Activated B cell treated with CpG ODN at 0.5 μM for 24 hours (primary cell): ENCODE results near the gene ST6GALNAC3. TPM values are rescaled to one million over a fixed set of nuclear protein-coding genes. Genes with fewer than 3 reads are reported as not detected.

ENCODE experiments used
- ATAC-seq: fragments of 200-7000 bp; cut with Tn5 transposase; one replicate; pipeline ENCODE4 v1.10.0; 2021; ENCODE audit warnings: low read depth, mild to moderate bottlenecking, moderate library complexity
- CTCF ChIA-PET: fragments of 350-600 bp; sonication (Branson Sonifier 250); formaldehyde crosslinking; loops from one replicate; lab custom pipeline; 2021; ENCODE audit warnings: antibody characterized with exemption; lab: Charles Lee
- POLR2A ChIA-PET: fragments of 350-600 bp; sonication (Branson Sonifier 250); formaldehyde crosslinking; loops from one replicate; lab custom pipeline; 2021; ENCODE audit warnings: antibody characterized with exemption; lab: Charles Lee
- DNase-seq: peaks from one replicate; pipeline ENCODE4 v3.0.0; 2022
- H3K27ac Mint-ChIP-seq: one replicate; pipeline ENCODE4 v1.8.0; 2020; ENCODE audit warnings: mixed read lengths
- H3K27me3 Mint-ChIP-seq: one replicate; pipeline ENCODE4 v1.8.0; 2021; ENCODE audit warnings: mixed read lengths
- H3K36me3 Mint-ChIP-seq: one replicate; pipeline ENCODE4 v1.8.0; 2021; ENCODE audit warnings: low read depth, mixed read lengths
- H3K4me1 Mint-ChIP-seq: one replicate; pipeline ENCODE4 v1.8.0; 2021; ENCODE audit warnings: mixed read lengths
- H3K4me3 Mint-ChIP-seq: one replicate; pipeline ENCODE4 v1.8.0; 2020; ENCODE audit warnings: mild to moderate bottlenecking, mixed read lengths
- H3K9me3 Mint-ChIP-seq: one replicate; pipeline ENCODE4 v1.8.0; 2020; ENCODE audit warnings: mixed read lengths
- intact Hi-C: fragments of 100-400 bp; cut with micrococcal nuclease; formaldehyde crosslinking; loops from one replicate; pipeline ENCODE4 v1.15.1; 2024
- total RNA-seq: library from RNA; stranded (reverse); gene quantifications from 2 replicates; pipeline ENCODE4 v1.2.3, GENCODE V29; 2022
- TF ChIP-seq, protein P1 (sequence below): fragments of 200-600 bp; IDR thresholded peaks from one replicate; pipeline ENCODE4 v1.8.0; 2022; ENCODE audit warnings: antibody characterized with exemption, mild to moderate bottlenecking

Gene ST6GALNAC3
- total RNA-seq, 1 donor from 2014 or later, result 12.6 TPM

DNA sequence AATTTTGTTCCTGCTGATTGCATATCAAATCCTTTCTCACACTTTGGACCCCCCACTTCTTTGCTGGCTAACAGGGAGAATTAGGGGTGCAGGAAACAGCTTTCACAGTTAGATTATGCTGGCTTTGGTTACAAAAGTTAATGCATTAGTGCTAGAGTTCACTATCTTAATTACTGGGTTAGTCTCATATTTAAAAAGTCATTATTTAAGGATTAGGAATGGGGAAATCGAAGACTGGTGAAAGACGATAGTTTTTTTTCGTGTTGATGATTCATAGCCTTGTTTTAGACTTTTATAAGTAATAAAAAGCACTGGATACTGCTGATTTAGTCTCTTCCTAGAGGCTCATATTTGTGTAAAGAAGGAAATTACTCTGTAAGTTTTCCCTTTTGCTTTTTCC, 11.6 kb downstream of the ST6GALNAC3 start:
- peaks cover 19% of the 10 kb centered on the region for H3K4me1 Mint-ChIP-seq
- TF ChIP-seq, protein P1, sequence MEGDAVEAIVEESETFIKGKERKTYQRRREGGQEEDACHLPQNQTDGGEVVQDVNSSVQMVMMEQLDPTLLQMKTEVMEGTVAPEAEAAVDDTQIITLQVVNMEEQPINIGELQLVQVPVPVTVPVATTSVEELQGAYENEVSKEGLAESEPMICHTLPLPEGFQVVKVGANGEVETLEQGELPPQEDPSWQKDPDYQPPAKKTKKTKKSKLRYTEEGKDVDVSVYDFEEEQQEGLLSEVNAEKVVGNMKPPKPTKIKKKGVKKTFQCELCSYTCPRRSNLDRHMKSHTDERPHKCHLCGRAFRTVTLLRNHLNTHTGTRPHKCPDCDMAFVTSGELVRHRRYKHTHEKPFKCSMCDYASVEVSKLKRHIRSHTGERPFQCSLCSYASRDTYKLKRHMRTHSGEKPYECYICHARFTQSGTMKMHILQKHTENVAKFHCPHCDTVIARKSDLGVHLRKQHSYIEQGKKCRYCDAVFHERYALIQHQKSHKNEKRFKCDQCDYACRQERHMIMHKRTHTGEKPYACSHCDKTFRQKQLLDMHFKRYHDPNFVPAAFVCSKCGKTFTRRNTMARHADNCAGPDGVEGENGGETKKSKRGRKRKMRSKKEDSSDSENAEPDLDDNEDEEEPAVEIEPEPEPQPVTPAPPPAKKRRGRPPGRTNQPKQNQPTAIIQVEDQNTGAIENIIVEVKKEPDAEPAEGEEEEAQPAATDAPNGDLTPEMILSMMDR, result no peak
- H3K4me3 Mint-ChIP-seq, result no peak overlapping the region
- CTCF ChIA-PET, result no interaction called here
- DNase-seq (no peak), ATAC-seq (no peak)
- POLR2A ChIA-PET, result no interaction called here
- H3K27me3 Mint-ChIP-seq, result no peaks in the 10 kb centered on the region
- H3K27ac Mint-ChIP-seq, result no peak overlapping the region
- H3K9me3 Mint-ChIP-seq, result no peaks in the 10 kb centered on the region
- no peaks in the 10 kb centered on the region for H3K36me3 Mint-ChIP-seq
- intact Hi-C loops, result no loop called here

DNA sequence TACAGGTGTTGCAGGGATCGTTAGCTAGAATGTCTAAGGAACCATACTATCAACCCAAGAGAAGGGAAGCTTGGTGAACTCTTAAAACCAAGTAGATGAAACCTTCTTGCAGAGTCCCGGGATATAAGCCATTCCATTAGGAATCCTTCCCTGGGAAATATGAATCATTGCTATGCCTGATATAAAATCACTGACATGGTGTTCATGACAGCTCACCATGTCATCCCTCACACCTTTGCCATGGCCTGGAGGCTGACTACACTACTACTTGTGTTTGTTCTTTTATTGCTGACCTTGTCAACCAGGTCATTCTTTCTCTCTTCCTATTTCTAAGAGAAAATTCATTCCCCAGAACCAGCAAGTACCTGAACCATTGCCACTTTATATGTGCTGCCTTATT, 12.1 kb downstream of the ST6GALNAC3 start:
- H3K9me3 Mint-ChIP-seq, result no peaks in the 10 kb centered on the region
- H3K27me3 Mint-ChIP-seq, result no peaks in the 10 kb centered on the region
- intact Hi-C loops, result no loop called here
- TF ChIP-seq, protein P1, result no peak
- ChIA-PET CTCF (no interaction called here), POLR2A (no interaction called here)
- no peaks in the 10 kb centered on the region for H3K36me3 Mint-ChIP-seq
- H3K4me1 Mint-ChIP-seq, result peaks cover 19% of the 10 kb centered on the region
- DNase-seq (no peak), ATAC-seq (no peak)
- no peak overlapping the region for H3K27ac Mint-ChIP-seq
- H3K4me3 Mint-ChIP-seq, result no peak overlapping the region

DNA sequence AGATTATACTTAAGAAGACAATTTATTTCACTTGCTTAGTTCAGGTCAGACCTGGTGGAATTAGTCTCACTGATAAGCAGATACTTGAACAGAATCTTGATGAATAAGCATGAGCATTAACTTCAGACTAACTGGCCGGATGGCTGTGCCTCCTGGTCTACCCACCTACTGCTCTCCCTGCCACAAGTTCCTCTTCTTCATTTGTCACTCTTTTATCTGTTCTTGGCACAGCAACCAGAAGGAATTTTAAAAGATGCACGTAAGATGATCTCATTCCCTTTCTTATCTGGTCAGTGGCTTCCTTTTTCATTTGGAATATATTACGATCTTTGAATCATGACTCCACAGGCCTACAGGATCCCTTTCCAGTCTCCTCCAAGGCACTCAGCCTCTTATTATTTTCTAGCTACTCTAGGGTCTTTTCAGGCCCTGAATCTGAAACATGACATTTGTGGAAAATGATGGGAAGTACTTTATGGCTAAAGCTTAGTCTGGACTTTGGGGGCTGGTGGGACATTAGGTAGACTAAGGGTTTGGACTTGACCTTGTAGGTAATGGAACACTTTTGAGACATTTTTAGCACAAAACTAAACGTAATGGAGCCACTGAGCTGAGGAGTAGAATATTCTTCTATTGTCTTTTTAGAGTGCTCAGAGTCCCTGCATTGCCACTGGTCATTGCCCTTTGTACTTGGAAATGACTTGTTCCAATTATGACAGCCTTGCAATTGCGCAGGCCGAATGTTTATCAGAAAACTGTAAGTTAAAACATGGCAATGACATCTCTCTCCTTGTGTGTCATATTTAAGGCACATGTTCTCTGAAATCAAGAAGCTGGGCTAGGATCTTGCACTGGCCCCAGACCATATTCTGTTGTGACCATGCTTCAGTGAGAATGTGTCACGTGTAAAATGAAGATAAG, 16.0 kb downstream of the ST6GALNAC3 start:
- no peaks in the 10 kb centered on the region for H3K36me3 Mint-ChIP-seq
- no peak for ATAC-seq
- no peak overlapping the region for H3K27ac Mint-ChIP-seq
- no peaks in the 10 kb centered on the region for H3K27me3 Mint-ChIP-seq
- peaks cover 11% of the 10 kb centered on the region for H3K4me1 Mint-ChIP-seq
- TF ChIP-seq, protein P1, result no peak
- CTCF ChIA-PET, result no interaction called here
- POLR2A ChIA-PET, result no interaction called here
- H3K4me3 Mint-ChIP-seq, result no peak overlapping the region
- H3K9me3 Mint-ChIP-seq, result no peaks in the 10 kb centered on the region
- intact Hi-C loops, result no loop called here
- DNase-seq, result no peak

DNA sequence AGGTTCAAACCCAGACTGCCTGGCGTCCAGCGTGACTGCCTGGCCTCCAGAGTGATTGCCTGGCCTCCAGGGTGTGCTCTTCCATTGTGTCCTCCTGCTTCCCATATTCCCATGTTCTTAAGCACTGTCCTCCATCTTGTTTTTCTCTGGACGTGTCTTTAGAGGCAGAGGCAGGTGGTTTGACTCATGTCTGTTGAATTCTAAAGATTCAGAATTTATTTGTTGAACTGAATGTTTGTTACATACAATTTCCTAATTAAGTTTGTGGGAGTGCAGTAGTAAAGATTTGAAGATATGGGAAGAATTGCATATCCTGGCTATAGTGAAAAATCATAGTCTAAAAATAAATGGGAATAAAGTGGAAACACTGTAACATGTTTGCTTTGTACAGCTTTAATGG, 18.3 kb downstream of the ST6GALNAC3 start:
- H3K27me3 Mint-ChIP-seq, result no peaks in the 10 kb centered on the region
- DNase-seq (no peak), ATAC-seq (no peak)
- H3K4me1 Mint-ChIP-seq, result peaks cover 6% of the 10 kb centered on the region
- ChIA-PET CTCF (no interaction called here), POLR2A (no interaction called here)
- intact Hi-C loops, result no loop called here
- peaks cover 2% of the 10 kb centered on the region for H3K9me3 Mint-ChIP-seq
- H3K36me3 Mint-ChIP-seq, result no peaks in the 10 kb centered on the region
- no peak overlapping the region for H3K27ac Mint-ChIP-seq
- TF ChIP-seq, protein P1, result no peak
- H3K4me3 Mint-ChIP-seq, result no peak overlapping the region

DNA sequence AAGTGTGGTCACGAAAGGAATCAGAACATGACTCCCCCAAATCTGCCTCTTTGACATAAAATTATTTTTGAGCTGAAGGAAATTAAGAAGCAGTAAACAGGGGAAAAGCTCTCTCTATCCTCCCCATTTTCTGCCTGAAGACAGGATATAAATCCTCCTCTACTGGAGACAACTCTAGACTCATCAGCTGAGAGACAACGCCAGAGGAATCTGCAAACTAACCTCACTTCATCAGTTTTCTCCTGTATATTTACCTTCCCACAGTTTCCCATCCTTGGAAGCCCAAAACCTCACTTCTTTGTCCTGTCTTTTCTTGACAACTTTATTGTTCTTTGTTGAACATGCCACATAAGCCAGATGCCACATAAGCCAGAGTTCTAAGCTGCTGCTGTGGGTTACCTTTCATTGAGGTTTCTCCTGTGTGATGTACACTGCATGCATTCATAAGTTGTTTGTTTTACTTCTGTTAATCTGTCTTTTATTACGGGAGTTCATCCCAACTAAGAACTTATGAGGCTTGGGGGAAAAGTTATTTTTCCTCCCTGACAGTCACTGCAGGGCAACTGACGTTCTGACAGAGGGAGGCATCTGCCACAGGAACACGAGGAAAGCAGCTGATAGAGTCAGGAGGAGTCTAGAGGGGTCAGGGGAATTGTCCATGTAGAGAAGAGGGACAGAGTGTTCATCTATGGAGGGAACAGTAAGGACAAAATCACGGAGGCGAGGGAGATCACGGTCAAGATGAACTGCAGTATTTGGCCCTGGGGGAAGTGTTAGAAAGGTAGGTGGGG, 19.2 kb downstream of the ST6GALNAC3 start:
- TF ChIP-seq, protein P1, result no peak
- no peaks in the 10 kb centered on the region for H3K36me3 Mint-ChIP-seq
- DNase-seq, result no peak
- no peak overlapping the region for H3K4me3 Mint-ChIP-seq
- intact Hi-C loops, result no loop called here
- POLR2A ChIA-PET, result no interaction called here
- peaks cover 2% of the 10 kb centered on the region for H3K9me3 Mint-ChIP-seq
- ATAC-seq, result no peak
- no peak overlapping the region for H3K27ac Mint-ChIP-seq
- CTCF ChIA-PET, result no interaction called here
- H3K4me1 Mint-ChIP-seq, result peaks cover 6% of the 10 kb centered on the region
- no peaks in the 10 kb centered on the region for H3K27me3 Mint-ChIP-seq
